NCI-H2081 (cell line): Measurements from ENCODE around the gene KCNQ1.

ENCODE experiments used
- DNase-seq, 2 experiments: peaks; one replicate each; lab custom pipeline; 2025; lab: John Stamatoyannopoulos, UW

Gene KCNQ1

DNA sequence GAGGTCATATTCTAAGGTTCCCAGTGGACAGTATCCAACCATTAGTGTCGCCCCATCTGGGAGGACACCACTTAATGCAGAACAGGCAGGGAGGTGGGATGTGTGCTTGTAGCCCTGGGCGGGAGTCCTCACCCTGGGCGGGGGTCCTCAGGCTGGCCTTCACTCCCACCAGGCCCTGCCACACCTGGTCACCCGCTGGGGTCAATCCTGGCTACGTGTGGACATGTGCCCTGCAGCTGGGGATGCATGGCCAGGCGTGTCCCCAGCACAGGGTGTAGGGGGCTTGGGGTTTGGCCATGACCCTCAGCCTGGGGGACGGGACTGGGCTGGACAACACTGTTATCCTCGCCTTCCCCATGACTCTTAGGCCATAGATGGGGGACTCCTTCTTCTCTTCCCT, 19.3 kb upstream of the KCNQ1 start:
- DNase-seq = no peak

DNA sequence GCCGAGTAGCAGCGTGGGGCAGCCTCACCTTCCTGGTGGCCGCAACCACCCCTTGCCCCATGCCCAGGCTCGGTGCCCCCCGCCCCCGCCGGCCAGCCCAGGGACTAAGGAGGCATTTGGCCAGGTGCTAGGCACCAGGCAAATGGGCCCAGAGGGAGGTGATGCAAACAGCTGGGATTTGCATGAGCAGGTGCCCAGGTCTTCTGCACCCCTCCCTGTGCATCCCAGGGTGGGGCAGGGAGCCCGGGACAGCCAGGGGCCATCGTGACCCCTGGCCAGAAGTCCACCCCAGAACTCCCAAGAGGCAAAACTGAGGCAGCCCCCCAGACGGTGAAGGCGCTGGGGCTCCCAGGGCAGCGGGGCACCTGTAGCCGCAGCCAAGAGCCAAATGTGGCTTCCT, 18.6 kb upstream of the KCNQ1 start:
- DNase-seq = no peak

DNA sequence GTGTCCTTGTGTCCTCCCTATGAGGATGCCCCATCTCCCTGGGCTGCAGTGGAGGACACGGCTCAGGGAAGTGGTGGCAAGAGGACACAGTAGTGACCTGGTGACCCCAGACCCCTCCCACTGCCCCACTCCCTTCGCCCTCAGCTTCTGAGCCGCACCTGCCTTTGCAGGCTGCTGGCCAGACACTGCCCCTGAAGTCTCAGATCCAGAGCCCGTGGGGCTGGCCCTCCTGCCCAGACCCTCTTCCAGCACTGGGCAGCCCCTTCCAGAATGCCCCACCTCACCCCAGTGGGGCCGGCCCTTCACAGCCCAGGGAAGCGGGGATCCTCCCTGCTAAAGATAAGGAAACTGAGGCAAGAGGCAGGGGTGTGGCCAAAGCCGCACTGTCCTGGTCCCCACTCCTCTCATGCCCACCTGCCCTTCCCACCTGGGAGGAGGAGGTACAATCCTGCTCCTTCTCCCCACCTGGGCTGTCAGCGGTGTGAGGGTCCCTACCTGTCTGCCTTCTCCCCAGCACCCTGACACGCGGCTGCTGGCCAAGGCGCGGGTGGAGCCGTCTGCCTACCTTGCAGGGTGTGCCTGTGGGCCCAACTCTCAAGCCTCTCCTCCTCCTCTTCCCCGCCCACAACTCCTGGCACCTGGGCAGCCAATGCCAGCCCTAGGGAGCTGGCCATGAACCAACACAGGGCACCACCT, 17.8 kb upstream of the KCNQ1 start:
- DNase-seq = no peak

DNA sequence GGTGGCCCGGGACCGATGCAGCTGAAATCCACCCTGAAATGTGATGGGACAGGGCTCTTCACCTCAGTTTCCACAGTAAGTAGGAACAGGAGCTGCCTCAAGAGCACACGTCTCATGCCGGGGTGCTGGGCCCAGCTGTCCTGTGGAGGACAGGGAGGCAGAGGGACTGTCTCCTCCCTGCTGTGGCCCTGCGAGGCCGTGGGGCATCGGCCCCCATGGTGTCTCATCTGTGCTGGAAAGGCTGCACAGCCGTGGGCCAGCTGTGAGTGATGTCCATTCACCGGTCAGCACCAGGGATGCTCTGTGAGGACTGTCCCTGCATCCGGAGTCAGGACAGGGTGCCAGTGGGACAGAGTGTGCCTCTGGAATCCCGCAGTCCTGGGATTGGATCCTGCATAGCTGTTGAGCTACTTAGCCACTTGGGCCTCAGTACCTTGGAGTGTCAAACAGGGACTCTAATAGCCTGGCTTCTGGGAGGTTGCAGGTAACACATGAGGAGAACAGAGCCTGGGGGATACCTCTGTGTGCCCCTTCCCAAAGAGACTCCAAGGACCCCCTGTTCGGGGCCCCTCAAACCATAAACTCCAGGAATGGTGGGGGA, 17.0 kb upstream of the KCNQ1 start:
- no peak for DNase-seq

DNA sequence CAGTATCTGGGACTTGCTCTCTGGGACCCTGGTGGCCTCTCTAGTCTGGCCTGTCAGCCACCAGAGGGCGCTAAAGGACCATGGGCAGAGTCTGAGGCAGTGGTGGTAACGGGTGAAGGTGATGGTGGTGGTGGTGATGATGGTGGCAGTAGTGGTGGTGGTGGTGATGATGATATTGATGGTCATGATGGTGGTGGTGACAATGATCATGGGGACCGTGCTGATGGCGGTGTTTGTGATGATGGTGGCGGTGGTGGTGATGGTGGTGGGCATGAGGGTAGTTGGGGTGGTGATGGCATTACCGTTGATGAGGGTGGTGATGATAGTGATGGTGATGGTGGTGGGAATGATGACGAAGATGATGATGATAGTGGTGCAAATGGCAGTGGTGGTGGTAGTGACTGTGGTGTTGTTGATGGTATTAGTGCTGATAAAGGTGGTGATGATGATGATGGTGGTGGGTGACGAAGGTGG, 16.4 kb upstream of the KCNQ1 start:
- peak; percentile 27 to 39 for DNase-seq

DNA sequence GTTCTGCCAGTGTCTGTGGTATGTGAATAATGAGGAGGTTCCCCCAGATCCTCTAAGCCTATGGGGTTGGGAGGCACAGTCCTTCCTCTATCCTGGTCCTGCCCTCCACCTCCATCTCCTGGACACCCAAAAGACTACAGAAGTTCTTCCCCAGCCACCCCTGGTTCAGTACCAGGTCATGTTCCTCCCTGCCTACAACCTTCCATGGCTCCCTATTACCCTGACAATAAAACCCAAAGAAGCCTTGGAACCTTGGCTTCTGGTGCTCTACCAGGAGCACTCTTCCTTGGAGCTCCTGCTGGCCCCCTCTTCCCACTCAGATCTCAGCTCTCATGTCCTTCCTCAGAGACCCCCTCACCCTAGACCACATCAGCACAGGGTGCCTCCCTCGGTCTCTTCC, 13.4 kb upstream of the KCNQ1 start:
- no peak for DNase-seq

DNA sequence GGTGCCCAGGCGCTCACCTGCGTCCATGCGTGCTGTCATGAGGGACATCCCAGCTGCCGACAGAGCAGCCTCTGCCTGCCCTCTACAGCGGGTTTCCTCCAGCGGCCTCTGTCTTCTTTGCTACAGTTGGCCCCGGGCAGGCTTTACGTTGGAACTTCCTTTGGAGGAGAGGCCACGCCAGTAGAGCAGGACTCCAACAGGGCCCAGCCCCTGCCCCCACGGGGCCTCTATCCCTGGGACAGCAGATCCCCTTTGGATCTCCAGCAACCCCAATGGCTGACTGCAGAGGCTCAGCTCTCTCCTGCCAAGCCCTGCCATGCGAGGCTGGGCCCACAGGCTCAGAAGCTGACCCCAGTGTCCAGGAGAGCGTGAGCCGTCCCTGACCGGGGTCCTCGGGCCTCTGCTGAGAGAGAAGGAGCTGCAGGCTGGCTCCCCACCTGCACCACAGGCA, 12.6 kb upstream of the KCNQ1 start:
- DNase-seq = no peak

DNA sequence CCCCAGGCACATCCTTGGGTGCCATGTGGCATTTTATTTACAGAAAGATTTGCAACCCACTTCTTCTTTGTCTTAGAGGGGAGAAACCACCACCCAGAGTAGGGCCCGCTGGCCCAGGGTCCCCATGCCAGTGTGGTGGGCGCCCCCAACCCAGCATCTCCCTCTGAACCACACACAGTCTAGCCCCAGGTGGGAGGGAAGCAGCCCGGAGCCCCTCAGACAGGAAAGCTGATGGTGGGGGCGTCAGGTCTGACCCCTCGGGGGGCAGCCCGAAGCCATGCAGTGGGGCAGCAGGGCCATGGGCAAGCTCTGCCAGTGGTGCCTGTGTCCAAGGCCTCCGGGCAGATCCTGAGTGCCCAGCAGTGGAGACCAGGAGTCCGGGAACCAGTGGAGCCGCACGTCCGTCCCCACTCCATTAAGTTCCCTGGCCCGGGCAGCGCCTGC, 12.2 kb upstream of the KCNQ1 start:
- no peak for DNase-seq

DNA sequence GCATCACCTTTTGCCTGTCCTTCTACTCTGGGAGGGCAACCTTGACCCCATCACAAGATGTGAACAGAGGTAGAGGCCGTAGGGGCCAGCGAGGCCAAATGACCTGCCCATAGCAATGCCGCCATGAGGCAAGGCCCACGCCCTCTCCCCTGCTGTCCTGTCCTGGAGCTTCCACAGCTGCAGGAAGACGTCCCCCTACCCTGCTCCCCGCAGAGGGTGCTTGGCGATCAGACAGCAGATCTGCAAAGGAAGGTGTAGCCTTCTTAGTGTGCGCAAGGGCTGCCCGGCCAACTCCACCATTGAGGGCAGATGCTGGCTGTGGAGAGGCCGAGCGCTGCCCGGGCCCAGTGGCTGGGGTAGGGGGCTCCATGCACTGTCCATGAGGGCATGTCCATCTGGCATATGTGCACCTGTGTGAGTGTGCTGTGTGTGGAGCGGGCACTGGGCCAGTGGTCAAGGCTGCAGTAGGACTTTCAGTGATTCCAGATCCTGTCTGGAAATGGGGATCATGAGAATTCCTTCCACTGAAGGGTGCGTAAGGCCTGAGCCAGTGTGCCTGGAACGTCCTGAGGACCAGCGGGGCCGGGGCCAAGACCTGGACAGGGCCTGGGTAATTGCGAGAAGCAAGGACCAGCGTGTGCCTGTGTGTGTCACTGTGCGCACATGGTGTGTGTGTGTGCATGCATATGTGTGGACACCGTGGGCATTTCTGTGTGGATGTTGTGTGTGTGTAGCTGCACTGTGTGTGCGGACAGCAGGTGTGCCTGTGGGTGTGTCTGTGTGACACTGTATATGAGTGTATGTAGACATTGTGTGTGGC, 11.5 kb upstream of the KCNQ1 start:
- no peak for DNase-seq

DNA sequence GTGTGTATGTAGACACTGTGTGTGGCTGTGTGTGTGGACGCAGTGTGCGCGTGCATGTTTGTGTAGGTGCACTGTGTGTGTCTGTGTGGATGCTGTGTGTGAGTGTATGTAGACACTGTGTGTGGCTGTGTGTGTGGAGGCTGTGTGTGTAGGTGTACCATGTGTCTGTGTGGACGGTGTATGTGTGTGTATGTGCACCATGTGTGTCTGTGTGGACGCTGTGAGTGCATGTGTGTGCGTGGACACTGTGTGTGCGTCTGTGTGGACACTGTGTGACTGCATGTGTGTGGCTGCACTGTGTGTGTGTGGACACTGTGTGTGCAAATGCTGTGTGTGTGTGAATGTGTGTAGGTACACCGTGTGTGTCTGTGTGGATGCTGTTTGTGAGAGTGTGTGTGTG, 10.8 kb upstream of the KCNQ1 start:
- DNase-seq = no peak

DNA sequence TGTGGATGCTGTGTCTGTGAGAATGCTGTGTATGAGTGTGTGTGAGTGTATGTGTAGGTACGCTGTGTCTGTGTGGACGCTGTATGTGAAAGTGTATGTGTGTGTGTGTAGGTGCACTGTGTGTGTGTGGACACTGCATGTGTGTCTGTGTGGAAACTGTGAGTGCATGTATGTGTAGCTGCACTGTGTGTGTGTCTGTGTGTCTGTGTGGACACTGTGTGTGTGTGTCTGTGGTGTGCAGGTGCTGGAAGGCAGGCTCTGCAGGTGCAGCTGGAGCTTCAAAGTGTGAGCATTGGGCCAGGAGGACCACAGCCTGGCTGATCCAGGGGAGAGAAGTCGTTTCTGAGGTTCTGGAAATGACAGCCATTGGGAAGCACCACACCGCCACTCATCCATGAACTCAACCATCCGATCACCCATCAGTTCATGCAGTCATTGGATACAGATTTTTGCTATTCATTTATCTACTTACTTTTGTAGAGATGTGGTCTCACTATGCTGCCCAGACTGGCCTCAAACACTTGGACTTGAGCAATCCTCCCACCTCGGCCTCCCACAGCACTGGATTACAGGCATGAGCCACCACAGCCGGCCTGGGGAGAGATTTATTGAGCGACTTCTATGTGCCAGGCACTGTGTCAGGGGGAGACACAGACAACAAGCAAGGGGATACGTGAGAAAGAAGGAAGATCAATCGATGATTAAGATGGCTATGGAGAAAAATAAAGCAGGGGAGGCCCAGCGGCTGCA, 10.1 kb upstream of the KCNQ1 start:
- DNase-seq = no peak

DNA sequence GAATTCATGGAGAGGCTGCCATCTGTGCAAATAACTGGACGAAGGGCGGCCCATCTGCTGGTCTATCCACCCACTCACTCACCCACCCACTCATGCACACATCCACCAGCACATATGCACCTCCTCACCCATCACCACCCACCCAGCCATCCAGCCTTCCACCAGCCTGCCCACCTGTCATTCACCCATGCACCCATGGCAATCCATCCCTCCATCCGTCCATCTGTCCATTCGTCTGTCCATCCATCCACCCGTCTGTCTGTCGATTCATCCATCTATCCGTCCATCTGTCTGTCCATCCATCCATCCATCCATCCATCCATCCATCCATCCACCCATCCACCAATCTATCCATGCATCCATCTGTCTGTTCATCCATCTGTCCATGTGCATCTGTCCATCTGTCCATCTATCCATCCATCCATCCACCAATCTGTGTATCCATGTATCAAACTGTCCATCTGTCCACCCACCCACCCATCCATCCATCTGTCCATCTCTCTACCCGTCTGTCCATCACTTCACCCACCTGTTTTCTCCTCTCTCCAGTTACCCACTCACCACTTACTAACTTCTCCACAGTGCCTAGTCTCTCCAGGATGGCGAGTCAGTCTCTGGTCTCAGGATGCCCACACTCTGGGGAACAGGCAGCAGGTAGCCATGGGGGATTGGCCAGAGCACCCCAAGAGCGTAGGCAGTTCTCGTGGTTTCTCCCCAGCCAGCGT, 9.4 kb upstream of the KCNQ1 start:
- DNase-seq = no peak

DNA sequence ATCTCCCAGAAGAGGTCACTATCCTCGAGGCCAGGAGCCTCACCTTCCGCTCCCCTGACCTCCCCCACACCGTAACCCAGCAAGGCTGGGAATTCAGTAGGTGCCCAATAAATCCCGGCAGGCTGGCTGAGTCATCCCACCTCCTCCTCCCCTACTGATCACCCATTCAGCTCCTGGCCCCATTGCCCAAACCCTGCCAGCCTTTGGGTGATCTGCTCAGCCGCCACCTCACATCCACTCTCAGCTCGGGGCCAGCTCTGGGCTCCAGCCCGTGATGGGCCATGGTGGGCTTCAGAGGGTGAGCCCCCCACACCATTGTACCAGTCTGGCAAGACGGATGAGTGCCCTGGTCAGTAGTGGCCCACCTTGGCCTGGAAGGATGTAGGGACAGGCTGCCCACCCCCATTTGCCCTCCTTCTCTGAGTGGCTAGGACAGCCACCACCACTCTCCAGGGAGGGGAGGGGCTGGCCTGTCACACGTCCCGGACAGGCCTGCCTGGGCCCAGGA, 8.7 kb upstream of the KCNQ1 start:
- DNase-seq = no peak

DNA sequence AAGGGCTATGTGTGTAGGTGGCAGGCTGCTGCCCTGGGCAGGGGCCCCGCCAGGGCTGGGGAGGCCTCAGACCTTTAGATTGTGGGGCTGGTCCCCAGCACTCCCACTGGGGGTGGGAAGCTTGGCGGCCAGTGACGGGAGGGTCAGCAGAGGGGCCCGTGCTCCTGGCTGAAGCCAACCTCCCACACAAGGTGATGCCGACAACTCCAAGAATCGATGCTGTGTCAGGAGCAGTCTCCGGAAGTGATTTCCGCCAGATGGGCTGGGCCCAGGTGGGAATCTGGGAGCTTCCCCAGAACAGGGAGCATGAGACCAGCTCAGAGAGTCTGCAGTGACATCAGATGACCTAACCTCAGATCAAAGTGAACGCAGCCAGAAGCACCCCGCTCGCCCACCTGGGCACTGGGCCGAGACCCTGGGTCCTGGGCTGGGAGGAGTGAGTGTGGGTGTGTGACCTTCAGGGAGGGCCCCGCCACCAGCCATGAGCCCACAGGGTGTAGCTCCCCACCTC, 8.2 kb upstream of the KCNQ1 start:
- no peak for DNase-seq

DNA sequence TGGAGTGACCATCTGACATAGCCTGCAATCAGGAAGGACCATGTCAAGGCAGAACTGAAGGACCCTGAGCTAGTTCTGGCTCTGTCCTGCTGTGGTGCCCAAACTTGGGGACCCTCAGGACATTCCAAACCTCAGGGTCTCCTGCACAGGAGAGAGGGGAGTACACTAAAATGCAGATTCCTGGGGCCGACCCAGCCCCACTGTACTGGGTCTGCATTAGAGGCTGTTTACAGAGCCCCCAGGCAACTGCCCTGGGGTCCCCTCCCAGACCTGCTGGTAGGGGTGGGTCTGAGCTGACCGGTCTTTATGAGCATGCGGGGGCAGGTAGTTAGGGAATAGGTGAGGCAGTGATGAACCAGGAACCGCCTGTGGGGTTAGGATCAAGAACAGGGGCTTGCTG, 7.3 kb upstream of the KCNQ1 start:
- DNase-seq = no peak

DNA sequence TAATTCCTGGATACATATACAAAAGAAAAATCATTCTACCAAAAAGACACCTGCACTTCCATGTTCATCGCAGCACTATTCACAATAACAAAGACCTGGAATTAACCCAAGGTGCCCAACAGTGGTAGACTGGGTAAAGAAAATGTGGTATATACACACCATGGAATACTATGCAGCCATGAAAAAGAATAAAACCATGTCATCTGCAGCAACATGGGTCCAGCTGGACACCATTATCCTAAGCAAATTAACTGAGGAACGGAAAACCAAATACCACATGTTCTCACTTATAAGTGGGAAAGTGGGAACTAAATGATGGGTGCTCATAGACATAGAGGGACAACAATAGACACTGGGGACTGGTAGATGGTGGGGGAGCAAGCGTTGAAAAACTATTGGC, 5.0 kb upstream of the KCNQ1 start:
- DNase-seq = no peak

DNA sequence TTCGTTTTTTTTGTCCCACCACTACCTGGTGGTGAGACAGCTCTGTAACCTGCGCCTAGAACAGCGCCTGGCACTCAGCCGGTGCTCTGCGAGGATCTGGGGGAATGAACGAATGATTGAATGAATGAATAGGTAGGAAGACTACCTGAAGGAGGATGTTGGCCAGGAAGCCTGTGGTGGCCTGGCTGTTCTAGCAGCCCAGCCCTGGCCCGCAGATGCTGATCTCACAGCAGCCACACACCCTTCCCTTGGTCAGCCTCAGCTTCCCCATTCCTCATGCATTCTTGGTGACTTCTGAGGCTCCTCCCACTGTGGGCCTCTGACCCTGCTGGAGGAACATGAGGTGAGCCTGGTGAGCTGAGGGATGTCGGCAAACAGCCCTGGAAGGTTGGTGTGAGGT, 4.2 kb upstream of the KCNQ1 start:
- no peak for DNase-seq

DNA sequence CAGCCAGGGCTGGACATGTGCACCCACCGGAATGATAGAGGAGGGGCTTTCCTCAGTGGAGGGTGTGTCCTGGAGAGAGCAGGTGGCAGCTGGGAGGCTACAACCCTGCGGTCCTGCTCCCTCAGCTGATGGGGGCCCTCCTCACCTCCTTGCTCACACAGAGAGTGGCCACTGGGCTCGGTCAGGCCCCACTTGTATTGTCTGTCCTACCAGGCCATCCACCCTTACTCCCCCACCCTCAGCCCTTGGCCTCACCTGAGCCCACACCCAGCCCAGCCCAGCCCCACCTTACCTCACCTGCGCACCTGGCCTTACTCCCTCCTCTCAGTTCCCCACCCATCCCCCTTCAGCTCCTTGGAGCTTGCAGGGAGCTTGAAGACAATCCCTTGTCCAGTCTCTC, 3.6 kb upstream of the KCNQ1 start:
- no peak for DNase-seq

DNA sequence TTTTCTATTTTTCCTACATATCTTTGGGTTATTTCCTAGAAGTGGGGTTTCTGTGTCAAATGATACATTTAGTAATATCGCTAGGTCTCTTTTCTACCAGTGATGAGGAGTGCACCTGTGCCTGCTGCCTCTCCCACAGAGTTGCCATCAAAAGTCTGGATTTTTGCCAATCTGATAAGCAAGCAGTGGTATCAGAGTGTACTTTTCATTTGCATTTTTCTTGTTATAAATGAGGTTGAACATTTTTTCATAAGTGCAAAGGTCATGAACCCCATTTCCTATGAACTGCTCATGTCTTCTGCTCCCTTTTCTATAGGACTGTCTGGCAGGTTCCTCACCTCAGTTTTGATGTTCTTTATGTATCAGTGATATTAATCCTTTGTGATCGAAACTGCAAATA, 2.2 kb upstream of the KCNQ1 start:
- no peak for DNase-seq

DNA sequence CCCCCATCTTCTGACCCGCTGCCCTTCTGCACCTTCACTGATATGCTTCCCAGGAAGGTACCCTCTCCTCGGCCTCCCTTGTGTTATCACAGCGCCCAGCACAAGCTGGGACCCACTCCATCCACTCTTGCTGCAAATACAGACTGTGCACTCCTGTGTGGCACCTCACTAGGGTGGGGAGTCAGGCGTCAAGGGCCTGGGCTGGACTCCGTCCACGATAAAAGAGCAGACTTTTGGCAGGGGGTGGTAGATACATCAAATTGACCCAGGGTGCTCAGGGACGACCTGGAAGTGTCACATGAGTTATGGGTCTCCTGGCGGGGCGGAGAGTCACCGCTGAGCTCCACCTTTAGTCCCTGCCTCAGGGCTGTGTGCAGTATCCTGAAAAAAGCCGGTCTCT, 1.4 kb upstream of the KCNQ1 start:
- no peak for DNase-seq
